GM18502 (cell line): ENCODE data around the gene MORN1.

Experiments used
- ATAC-seq: cut with Tn5 transposase; IDR thresholded peaks from one replicate; pipeline ENCODE4 v1.9.1; 2021; ENCODE audit warnings: mild to moderate bottlenecking; ENCODE audit not compliant: unreplicated experiment, poor library complexity

MORN1 gene

DNA sequence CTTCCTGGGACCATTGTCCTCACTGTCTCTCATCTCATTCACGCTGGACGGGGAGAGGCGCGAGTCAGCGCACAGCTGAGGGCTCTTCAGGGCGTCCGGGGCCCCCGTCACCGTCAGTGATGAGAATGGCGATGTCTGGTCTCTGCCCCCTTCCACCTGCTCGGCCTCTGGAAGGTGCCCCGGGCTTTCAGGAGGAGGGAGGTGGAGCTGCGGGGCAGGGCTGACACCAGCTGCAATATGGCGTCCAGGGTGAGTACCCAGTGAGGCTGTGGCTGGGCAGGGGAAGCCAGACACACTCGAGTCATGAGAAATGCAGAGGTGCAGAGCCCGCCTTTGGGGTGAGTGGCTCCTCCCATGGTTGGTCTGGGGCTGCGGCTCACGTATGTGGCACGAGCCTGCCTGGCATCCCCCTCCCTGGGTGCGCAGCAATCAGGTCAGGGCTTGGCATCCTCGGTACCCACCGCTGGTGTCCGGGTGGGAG, 15.1 kb downstream of the MORN1 start:
- ATAC-seq: no peak

DNA sequence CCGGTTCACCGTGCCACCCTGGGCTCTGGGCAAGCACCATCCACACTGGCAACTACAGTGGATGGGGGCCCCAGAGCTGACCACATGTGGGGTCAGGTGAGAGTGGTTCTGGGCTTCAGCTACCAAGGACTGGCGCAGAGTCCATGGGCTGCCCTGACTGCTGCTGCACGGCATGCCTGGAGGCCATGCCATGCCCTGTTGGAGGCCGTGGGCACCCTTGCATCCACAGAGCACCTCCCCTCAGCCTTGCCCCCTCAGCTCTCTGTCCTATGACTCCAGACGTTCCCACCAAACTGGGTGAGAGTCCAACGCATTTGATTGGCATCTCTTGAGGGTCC, 15.5 kb downstream of the MORN1 start:
- no peak for ATAC-seq

DNA sequence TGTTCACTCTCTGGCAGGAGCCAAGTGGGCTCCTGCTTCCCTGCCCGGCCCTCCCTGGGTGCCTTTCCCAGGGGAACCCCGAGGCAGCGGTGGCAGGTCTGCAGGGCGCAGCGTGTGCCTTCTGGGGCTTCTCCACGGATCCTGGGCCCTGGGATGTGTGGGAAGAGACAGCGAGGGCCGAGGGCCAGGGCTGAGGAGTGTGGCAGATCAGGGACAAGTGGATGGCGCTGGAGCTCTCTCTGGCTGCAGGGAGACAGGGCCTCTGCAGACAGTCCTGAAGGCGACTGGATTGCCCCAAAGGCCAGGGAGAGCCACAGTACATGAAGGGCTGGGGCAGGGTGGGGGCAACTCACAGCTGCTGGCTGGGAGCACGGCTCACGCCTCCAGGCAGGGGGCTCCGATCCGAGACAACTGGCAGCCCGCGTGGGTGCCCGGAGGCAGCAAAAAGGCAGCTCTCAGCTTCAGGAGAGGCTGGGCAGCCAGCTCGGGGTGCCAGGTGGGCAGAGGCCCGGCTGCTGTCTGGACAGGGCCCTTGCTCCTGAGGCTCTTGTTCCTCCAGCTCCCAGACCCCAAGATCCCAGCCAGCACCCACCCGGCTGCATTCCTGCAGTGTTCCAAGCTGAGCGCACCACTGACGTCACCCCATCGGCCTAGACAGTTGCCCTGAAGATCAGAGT, 16.0 kb downstream of the MORN1 start:
- no peak for ATAC-seq

DNA sequence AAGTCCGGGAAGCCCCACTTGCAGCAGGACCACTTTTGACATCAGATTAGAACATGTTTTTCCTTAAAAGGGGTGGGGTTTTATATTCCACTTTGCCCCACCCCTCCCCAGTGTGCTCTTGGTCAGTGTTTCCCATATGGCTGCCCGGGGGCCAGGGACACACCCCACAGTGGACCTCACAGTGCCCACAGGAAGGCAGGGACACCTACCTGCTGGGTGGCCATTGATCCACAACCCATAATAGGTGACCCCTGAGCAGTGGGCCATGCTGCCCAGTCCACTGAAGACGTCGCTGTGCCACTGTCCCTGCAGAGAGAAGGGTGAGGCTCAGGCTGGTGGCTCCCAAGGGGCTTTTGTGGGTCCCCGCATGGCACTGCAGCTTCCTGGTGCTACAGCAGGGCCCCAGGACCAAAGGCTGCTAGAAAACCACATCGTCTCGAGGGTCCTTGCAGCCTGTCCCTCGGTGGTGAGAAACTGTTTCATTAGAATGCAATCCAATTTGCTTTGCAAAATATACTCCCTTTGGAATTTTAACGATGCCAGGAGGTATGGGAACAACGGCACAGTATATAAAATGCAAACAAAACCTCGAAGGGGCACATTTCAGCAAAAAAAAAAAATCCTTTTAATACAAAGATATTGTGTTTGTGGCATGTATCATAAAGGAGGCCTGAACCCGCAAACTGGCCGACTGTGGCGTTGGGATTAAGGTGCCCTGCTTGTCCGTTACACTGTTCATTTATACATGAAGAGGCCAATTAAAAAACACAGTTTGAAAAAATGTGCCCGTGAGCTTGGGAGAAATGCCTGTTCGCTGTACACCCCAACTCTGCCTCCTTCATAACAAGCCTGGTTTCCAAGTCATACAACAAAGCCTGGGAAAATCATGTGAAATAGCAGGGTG, 16.9 kb downstream of the MORN1 start:
- no peak for ATAC-seq

DNA sequence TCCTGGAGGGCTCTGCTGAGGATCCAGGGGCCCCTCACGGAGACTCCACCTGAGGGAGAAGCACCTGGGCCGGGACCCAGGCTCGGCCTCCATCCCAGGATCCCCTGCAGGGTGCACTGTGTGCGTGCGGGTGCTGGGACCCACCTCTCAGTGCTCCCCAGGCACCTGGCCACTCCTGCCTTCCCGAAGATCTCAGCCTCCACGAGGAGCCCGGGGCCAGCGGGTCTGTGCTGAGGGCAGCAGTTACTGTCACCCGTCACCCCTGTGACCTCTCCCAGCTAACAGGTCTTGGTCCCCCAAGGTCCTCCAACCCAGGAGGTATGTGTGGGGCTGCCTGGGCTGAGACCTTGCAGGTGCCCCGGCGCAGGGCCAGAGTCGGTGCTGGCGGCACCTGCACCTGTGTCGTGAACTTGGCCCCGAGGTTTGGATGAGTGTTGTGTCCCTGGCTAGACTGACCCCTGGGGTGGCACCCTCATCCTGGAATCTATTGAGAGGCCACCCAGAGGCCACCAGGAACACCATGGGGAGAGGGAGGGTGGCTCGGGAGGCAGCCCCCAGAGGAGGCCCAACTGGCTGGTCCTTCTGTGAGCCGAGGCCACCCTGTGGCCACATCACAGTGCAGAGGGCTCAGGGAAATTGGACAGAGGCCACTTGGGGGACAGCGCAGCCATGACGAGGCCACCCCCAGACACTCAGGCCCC, 17.7 kb downstream of the MORN1 start:
- ATAC-seq: no peak

DNA sequence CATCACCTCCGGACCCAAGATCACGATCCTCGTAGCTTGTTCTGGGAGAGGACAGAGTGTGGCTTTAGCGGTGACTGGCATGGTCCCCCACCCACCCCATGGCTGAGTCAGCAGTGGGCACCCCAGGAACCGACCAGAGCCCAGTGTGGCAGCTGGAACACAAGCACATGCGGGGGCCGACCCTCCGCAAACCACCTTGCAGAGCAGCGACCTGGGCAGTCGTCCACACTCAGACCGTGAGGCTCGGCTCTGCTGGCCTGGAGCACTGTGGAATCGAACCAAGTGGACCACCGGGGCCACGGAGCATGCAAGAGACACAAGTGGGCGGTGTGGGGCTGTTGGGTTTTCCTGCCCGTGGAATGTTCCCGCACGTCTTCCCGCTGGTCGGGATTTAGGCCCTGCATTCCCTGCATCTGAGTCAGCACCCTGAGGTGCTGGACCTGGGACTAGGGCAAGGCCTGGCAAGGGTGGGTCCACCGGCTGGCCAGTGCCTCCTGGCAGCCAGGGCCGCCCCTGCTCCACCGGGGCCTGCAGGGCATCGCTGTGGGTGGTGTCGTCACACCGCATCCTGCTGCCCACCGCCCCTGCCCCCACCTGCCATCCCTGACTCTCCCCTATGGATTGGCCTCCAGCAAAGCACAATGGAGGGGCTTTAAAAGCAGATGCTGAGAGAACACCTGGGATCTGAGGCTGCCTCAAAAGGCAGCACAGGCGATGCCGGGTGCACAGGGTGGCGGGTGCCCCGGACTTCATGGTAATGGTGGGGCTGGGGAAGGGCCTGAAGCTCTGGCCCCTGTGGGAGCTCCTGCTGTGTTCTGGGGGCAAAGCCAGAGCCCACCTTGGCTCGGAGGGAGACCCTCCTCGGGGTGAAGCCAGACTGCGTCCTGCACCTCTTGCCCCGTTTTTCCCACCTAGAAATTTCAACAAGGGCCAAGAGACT, 18.5 kb downstream of the MORN1 start:
- no peak for ATAC-seq

DNA sequence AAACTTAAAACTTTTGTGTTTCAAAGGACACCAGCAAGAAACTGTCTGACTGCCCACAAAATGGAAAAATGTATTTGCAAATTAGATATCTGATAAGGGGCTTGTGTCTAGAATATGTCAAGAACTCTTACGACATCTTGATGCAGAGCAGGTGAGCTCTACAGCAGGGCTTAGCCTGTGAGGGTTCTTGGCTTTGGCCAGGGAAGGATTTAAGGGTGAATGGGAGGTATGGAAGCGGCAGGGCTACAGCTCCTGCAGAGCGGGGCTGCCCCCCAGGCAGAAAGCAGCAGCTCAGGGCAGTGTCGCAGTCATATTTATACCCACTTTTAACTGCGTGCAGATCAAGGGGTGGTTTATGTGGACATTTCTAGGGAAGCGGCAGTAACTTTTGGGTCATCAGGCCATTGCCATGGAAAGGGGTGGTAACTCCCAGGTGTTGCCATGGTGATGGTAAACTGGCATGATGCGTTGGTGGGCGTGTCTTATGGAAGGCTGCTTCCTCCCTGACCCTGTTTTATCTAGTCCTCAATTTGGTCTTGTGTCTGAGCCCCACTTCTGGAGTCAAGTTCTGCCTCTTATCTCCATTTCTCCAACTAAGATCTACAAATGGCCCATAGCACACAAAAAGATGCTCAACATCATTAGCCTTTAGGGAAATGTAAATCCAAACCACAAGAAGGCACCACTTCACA, 23.2 kb downstream of the MORN1 start:
- ATAC-seq: no peak

DNA sequence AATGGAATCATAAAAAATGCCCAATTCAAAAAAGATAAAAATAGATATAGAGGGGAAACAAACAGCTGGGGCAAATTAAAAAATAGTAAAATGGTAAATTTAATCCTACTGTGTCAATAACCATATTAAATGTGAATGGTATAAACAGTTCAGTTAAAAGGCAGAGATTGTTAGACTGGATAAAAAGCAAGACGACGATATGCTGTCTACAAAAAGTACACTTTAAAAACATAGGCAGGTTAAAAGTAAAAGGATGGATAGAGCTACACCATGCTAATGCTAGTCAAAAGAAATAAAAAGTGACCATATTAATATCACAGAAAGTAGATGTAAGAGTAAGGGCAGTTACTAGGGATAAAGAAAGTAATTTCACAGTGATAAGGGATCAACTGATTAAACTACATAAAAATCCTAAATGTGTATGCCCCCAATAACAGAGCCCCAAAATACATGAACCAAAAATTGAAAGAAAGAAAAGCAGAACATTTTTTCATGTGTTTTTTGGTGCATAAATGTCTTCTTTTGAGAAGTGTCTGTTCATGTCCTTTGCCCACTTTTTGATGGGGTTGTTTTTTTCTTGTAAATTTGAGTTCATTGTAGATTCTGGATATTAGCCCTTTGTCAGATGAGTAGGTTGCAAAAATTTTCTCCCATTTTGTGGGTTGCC, 27.4 kb downstream of the MORN1 start:
- ATAC-seq: no peak

DNA sequence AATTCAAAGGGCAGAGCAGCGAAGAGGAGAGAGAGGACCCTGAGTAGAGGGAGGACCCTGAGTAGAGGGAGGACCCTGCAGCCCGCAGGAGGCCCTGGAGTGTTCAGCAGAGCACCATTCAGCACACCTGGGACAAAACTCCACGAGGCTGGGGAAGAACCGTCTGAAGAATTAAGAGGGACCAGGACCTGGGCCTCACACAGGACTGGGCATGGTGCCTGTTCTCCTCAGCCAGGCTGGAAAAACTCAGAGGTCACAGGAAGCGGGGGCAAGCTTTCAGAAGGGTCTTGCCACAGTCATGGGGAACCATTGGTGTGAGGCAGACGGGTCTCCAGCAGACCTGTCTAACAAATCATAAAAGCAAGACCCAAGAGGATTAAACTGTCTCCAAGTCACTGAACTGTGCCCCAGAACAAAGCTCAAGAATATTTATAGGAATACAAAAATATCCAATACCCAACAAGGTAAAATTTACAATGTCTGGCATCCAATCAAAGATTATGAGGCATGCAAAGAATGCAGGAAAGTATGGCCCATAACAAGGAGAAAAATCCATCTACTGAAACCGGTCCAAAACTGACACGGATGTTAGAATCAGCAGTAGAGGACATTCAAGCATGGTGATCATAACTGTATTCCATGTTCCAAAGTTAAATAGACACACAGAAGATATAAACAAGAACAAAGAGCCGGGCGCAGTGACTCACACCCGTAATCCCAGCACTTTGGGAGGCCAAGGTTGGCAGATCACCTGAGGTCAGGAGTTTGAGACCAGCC, 30.6 kb downstream of the MORN1 start:
- ATAC-seq: no peak

DNA sequence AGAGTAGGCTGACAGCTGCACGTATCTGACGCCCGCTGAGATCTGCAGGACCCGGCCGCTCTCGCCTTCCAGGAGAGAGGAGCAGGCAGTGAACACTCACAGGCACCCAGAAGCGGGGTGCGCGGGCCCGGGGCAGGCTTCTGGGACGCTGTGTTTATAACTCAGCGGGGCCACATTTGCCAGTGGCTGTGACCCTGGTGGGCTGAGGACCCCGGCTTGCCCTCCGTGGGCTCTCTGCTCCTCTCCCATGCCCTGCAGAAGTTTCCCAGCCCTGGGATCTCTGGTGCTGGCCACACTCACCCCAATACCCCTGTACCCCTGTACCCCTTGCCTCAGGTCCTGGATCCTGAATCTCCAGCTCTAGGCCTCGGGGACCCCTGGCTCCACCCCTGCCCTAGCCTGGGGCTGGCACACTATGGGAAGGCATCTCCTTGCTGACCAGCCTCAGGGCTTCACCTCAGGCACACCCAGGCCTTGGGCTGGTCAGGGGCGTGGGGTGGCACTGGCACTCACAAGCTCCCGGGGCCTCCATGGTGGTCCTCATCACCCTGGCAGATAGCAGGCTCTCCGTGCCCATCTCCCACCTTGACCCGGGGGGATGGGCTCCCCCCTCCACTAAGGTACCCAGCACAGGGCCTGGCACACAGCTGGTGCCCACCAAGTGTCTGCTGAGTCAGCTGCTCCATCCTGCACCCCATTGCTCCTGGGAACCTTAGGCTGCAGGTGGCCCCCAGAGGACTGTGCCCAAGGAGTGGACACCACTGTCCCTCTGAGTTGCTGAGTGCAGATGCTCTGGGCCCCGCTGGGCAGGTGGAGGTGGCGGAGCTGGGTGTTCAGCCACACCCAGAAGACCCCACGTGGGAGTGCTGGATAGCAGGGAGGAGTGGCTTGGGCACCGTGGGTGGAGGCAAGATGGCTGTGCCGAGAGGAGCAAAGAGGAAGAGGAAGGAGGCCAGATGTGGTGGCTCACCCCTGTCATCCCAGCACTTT, 32.4 kb downstream of the MORN1 start:
- ATAC-seq: no peak

DNA sequence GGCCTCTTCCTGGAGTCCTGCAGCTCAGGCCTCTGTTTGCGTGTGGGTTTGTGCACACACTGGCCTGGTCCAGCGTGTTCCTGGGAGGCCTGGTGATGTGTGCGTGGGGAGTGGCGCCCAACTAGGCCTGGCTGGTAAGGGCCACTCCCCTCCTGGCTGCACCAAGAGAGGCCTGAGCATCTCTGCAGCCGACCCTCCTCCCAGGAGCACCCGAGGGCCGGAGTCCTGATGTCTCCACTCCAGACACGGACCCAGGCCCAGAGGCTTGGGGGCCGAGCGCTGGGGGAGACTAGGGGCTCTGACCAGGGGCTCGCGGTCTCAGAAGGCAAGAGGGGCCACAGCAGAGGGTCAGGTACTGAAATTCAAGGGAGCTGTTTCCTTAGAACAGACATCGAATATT, 33.3 kb downstream of the MORN1 start:
- ATAC-seq: no peak

DNA sequence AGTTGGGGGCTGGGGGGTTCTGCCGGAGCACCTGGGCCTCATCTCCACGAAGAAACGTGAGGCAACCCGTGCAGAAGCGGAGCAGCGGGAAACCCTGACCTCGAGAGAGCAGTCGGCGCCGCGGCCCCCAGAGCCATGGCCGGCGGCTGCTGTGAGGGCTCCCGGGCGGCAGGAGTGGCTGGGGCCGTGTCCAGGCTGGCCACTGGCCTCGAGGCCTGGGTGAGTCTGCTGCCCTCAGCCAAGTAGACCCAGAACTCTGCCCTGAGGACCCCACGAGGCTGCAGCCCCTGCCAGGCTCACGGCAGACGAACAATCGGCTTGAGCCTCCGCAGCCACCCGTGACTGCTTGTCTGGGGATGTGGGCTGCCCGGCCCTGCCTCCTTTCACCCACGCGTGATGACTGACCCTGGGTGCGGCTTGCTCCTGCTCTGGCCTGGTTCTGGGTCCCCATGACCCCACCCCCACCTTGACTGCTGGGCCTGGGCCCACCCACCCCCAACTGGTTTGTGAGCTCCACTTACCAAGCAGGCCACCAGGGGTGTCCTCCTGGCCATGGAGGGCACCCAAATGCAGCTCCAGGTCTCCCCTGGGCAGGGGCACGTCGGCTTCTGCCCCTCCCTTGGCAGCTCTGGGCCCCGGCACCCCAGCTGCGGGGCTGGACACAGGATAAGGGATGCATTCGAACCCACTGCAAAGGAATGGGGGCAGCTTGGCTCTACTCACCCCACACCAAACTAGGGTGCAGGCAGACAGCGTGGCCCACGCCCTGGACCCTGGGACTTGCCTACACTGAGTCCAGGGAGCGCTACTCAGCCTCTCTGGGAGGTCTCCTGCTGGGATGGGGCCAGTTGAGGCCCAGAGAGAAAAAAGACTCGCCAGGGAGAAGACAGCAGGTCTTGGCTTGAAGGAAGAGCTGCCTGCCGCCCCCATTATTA, 34.2 kb downstream of the MORN1 start:
- ATAC-seq: no peak

DNA sequence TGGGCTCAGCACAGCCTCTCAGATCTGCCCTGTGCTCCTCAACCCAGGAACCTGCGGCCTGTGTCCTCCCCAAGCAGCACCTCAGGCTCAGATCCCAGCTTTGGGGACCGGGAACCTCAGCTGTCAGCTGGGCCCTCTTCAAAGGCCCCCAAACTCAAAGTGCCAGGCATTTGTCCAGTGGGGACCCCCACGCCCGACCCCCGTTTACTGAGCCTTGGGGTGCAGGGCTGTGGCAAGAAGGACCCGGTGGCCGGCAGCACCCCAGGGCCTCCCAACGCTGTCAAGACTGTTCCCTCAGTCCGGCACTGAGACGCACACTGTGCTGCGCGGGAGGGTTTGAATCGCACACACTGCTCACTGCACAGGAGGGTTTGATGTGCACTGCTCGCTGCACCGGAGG, 35.0 kb downstream of the MORN1 start:
- ATAC-seq: no peak

DNA sequence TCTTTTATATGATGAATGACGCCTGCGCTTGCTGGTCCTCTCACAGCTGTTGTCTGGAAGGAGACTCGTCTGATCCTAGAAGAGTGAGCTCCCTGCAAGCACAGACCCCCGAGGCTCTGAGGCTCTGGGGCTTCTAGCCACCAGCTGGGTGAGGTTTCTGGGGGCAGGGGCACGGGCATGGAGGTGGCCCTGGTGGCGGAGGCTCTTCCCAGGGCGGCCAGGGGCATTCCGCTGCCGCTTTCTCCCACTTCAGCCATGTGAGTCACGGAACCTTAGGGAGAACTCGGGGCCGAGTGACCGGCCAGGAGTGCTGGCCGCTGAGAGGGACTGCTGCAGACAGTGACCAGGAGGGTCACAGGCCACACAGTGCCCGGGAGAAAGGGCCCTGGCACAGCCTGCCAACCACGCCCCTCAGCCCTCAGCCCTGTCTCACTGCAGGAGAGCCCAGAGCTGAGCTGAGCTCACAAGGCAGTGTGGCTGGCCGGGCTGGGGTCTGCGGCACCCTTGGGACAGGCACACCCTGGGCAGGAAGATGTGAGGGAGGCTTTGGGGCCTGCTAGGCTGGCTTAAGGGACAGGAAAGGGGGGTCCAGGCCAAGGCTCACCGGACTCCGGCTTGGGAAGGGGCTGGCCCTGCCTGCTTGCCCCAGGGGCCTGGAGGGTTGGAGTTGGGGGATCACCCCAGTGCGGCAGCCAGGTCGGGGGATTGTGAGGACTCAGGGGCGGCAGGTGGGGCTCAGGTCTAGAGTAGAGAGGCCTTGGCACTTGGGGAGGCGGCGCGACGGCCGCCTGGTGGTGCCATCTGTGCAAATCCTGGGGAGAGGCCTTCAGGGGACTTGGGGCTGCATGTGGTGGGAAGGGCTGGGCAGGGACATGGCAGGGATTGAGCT, 35.7 kb downstream of the MORN1 start:
- no peak for ATAC-seq
